Activated naive CD4-positive, alpha-beta T cell treated with anti-CD3 and anti-CD28 coated beads, Interleukin-2, amount 50 U/mL, for 72 hours (primary cell): Measurements from ENCODE around the gene ZNF675. TPM values are rescaled to one million over a fixed set of nuclear protein-coding genes. Genes with fewer than 3 reads are reported as not detected.

Source experiments
- total RNA-seq, 2 donors: library from RNA; stranded (reverse); gene quantifications; one replicate each; pipeline ENCODE4 v1.2.3, GENCODE V29; 2022

Gene ZNF675
- total RNA-seq, 2 donors from 2014 or later: 21.1 to 24.5 TPM

Other genes starting within 250 kb of the ZNF675 start
- gene ZNF681, start 71.7 kb upstream of the ZNF675 start, total RNA-seq: 1 to 10 TPM; 2.4 to 5.8 TPM
- gene ZNF726, start 227.7 kb upstream of the ZNF675 start, total RNA-seq: 10 to 100 TPM; 15.7 to 24.4 TPM